GF-D8 (cell line): Measurements from ENCODE around the gene PGAM2.

Experiments used
- DNase-seq: peaks from one replicate; lab custom pipeline; 2025; lab: John Stamatoyannopoulos, UW

Gene PGAM2

DNA sequence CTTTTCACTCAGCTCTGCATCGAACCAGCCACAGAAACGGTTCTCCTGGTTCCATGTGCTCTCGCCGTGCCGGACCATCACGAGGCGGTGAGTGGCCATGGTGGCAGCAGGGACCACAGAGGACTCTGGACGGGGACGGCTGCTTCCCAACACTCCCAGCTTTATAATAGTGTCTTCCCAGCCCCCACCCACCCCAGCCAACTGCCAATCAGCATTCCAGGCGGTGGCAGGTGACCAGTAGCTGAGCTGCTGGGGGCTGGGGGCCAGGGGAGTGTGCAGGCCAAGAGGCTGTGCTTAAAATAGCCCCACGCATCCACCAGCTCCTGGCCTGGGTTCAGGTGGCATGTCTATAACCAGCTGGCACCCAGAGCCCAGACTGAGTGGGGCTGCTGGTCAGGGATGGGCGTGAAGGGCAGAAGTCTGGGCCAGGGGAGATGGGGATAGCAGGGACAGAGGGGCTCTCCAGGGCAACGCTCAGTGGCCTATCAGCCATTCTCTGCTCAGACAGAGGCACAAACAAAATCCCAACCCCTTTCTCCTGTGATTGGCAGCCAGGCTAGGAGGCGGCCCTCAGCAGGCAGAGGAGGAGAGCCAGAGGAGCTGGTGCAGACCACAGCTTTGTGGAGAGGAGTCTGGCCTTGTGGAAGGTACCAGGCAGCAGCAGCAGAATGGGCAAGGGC lies at the start of gene PGAM2:
TSS of gene PGAM2 (minus strand) at position 137 of the 680 bp plus-strand sequence. CDS start at position 99, 38 bp downstream.
- no peak for DNase-seq

- DNase-seq = no peak
Observed at GRCh38 chr7:44114586-44115310, 49.4 kb upstream of the PGAM2 start.

GRCh38 chr7:44113764-44114354 lies 48.5 kb upstream of the PGAM2 start:
- no peak for DNase-seq

DNA sequence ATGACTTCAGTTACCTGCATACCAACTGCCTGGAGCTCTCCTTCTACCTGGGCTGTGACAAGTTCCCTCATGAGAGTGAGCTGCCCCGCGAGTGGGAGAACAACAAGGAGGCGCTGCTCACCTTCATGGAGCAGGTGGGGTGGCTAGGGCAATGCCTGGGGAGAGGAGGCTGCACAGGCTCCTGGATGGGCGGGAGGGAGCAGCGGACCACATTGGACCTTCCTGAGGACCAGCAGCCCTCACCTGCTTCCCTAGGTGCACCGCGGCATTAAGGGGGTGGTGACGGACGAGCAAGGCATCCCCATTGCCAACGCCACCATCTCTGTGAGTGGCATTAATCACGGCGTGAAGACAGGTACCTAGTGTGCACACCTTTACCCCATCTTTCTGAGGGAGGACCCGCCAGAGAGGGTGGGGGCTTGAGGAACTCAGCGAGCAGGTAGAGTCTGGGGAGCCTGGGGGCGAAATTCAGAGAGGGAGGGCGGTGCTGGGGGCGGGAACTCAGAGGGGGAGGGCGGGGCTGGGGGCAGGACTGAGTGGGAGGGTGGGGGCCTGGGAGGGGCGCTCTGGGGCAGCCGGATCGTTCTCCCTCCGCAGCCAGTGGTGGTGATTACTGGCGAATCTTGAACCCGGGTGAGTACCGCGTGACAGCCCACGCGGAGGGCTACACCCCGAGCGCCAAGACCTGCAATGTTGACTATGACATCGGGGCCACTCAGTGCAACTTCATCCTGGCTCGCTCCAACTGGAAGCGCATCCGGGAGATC lies 47.8 kb upstream of the PGAM2 start:
- no peak for DNase-seq

GRCh38 chr7:44112231-44112996 lies 47.0 kb upstream of the PGAM2 start:
- no peak for DNase-seq

- no peak for DNase-seq
Observed at GRCh38 chr7:44111761-44112160, 46.4 kb upstream of the PGAM2 start.

GRCh38 chr7:44110719-44111635 lies 45.6 kb upstream of the PGAM2 start:
- DNase-seq = no peak

DNA sequence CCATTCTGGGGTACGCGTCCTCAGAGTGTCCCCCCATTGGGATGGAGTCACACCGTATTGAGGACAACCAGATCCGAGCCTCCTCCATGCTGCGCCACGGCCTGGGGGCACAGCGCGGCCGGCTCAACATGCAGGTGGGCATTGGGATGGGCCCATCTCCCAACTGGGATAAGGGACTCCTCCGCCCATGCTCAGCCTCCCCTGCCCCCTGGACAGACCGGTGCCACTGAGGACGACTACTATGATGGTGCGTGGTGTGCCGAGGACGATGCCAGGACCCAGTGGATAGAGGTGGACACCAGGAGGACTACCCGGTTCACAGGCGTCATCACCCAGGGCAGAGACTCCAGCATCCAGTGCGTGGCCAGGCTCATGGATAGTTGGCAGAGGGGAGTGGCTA lies 44.6 kb upstream of the PGAM2 start:
- DNase-seq = no peak

DNA sequence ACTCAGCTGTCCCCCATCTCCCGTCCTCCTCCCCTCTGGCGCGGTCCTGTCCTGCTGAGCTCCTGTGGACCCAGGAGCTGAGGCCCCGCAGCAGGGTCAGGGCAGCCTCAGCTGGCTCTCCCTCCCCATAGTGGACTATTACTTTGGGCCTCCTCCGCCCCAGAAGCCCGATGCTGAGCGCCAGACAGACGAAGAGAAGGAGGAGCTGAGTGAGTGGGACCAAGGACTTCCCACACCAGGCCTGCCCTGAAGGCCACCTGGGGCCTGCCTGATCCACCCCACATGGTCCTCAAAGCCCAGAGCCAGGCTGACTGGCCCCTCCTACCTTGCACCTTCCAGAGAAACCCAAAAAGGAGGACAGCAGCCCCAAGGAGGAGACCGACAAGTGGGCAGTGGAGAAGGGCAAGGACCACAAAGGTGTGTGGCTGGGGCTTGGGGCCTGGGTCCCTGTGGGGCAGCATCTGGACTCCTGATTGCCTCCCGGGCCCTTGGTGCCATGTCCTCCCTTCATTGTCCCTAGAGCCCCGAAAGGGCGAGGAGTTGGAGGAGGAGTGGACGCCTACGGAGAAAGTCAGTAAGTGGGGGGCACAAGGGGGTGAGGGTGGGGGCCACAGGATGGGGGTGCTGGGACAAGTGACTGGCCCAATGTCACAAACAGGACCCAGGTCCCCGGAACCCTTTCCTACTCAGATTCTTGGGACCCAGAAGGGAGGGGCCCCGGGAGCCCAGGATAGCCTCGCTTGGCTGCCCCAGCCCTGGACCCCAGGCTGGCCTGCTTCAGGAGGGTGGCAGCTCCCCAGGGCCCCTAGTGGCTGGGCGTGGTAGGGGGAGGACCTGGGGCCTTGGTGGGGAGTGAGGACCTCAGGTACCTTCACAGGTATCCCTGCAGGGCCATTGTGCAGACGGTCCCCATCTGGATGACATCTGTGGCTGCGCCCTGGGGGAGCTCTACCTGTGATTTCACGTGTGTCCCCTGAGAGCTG lies 43.7 kb upstream of the PGAM2 start:
- no peak for DNase-seq

- DNase-seq = no peak
Observed at GRCh38 chr7:44107961-44108767, 42.8 kb upstream of the PGAM2 start.

GRCh38 chr7:44107116-44107960 lies 42.0 kb upstream of the PGAM2 start:
- DNase-seq = no peak

- DNase-seq = no peak
Observed at GRCh38 chr7:44106311-44107065, 41.1 kb upstream of the PGAM2 start.

DNA sequence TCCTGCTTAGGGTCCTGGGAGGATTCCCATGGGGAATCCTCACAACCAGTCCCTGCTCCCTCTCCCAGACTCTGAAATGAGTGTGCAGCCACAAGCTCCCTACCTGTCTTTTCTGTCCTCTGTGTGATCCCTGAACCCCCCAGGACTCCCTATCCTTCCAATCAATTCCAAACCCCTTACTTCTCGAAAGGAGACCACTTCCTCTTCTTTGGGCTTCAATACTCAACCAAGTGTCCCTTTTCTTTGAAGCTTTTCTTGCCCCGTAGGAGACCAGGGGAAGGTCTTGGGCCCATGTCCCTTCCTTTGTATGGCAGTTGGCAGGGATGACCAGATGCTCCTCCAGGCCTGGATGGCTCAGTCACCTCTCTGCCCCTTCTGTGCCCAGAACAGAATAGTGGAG lies 40.5 kb upstream of the PGAM2 start:
- DNase-seq = no peak

- DNase-seq = no peak
Observed at GRCh38 chr7:44104860-44105771, 39.7 kb upstream of the PGAM2 start.

- DNase-seq = no peak
Observed at GRCh38 chr7:44103923-44104859, 38.8 kb upstream of the PGAM2 start, which contains the start of gene AEBP1. AEBP1 (plus strand) TSS chr7:44104345; CDS start chr7:44104666, 321 bp downstream.
